GM12891 (cell line): ENCODE measurements around the gene NUAK2.

Experiments used
- POLR2A ChIP-seq: IDR thresholded peaks from 2 replicates; pipeline ENCODE4 v1.6.1; 2011; ENCODE audit warnings: low read depth, low read length, control low read depth
- POLR2AphosphoS5 ChIP-seq: IDR thresholded peaks from 2 replicates; pipeline ENCODE4 v1.6.1; 2011; ENCODE audit warnings: low read depth, low read length, control low read depth
- POU2F2 ChIP-seq: IDR thresholded peaks from 2 replicates; pipeline ENCODE4 v1.6.1; 2011; ENCODE audit warnings: low read depth, mild to moderate bottlenecking, control low read depth, low read length, moderate library complexity
- SPI1 ChIP-seq: IDR thresholded peaks from 2 replicates; pipeline ENCODE4 v1.6.1; 2011; ENCODE audit warnings: low read depth, low read length, control low read depth
- TAF1 ChIP-seq: IDR thresholded peaks from 2 replicates; pipeline ENCODE4 v1.6.1; 2011; ENCODE audit warnings: low read depth, low read length, control low read depth

DNA sequence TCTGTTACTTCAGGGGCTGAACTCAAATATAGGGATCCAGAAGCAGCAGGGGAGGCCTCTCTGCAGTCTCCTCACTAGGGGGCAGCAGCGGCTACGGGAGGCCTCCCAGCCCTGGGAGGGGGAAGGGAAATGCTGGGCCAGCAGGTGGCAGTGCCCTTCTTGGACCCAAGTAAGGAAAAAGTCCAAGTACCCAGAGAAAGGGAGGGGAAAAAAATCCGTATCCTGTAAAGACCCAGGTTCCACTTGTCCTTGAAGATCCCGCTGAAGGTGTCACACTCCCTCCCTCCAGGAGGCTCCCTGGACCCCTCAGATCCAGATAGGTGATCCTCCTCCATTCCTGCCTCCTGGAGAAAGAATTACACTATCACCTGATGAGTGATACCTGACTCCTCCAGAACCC lies 14.1 kb upstream of the NUAK2 start:
- TF ChIP-seq POLR2A (no peak), POLR2AphosphoS5 (no peak), SPI1 (no peak), TAF1 (no peak), POU2F2 (no peak)
